Nucleus accumbens (tissue), 56 donors: ENCODE measurements around the gene ZBTB7B.

Source experiments
- DNase-seq, 56 donors: peaks; one replicate each; lab custom pipeline; 2025; lab: John Stamatoyannopoulos, UW

The ZBTB7B gene

GRCh38 chr1:155012776-155013602 is 10.4 kb downstream of the ZBTB7B start:
- DNase-seq, result no peak

- DNase-seq, result no peak
These were observed 11.0 kb downstream of the ZBTB7B start for GRCh38 chr1:155013632-155014031.

GRCh38 chr1:155014709-155015508 is 12.3 kb downstream of the ZBTB7B start:
- DNase-seq, result no peak

GRCh38 chr1:155015527-155016230 is 13.1 kb downstream of the ZBTB7B start:
- DNase-seq, result no peak

- no peak for DNase-seq
These were observed 13.7 kb downstream of the ZBTB7B start for GRCh38 chr1:155016231-155016831.

- peak in 55 of 56 donors; percentile 11 to 96 (median 75) for DNase-seq
These were observed 14.7 kb downstream of the ZBTB7B start for GRCh38 chr1:155017041-155017945.

- no peak for DNase-seq
These were observed 15.3 kb downstream of the ZBTB7B start for GRCh38 chr1:155017946-155018316.

- DNase-seq, result no peak
These were observed 16.2 kb downstream of the ZBTB7B start for GRCh38 chr1:155018617-155019348.

GRCh38 chr1:155019377-155020245 is 17.0 kb downstream of the ZBTB7B start:
- peak in 1 of 56 donors; percentile 24 for DNase-seq

- no peak for DNase-seq
These were observed 19.7 kb downstream of the ZBTB7B start for GRCh38 chr1:155022136-155022926.

GRCh38 chr1:155022927-155023236 is 20.3 kb downstream of the ZBTB7B start:
- DNase-seq, result no peak

- no peak for DNase-seq
These were observed 21.0 kb downstream of the ZBTB7B start for GRCh38 chr1:155023627-155024026.

GRCh38 chr1:155024315-155024714 is 21.7 kb downstream of the ZBTB7B start:
- DNase-seq, result no peak

- DNase-seq, result no peak
These were observed 23.6 kb downstream of the ZBTB7B start for GRCh38 chr1:155026154-155026553.

- DNase-seq, result no peak
These were observed 24.0 kb downstream of the ZBTB7B start for GRCh38 chr1:155026588-155026987.

GRCh38 chr1:155029513-155030242 is 27.1 kb downstream of the ZBTB7B start:
- DNase-seq, result no peak
